CMK (cell line): Measurements from ENCODE around the gene CACNG5.

Experiments used
- DNase-seq: peaks from one replicate; pipeline ENCODE4 v3.0.0-alpha.2; 2010; ENCODE audit warnings: low read depth

CACNG5 gene

GRCh38 chr17:66834919-66835454 is at the start of gene CACNG5:
TSS of gene CACNG5 (plus strand) at chr17:66835117. CDS start at chr17:66877333, 42,216 bp downstream.
- no peak for DNase-seq

DNA sequence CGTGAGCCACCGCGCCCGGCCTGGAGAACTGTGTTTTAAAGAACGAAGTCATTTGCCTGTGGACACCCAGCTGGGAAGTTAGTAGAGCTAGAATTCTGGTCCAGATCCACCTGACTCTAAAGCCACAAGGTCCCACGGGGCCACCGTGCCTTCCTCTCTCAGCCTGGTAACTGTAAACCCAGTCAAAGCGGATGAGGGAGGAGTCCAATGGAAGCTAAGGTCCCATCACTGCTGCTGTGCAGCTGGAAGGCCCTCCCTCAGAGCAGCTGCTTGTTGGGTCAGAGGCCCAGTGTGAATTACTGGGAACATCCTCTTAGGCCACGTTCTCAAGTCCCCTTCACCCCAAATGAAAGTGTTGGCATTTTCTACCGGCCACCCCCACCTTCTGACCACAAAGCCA is 48.8 kb upstream of the CACNG5 start:
- DNase-seq: no peak

DNA sequence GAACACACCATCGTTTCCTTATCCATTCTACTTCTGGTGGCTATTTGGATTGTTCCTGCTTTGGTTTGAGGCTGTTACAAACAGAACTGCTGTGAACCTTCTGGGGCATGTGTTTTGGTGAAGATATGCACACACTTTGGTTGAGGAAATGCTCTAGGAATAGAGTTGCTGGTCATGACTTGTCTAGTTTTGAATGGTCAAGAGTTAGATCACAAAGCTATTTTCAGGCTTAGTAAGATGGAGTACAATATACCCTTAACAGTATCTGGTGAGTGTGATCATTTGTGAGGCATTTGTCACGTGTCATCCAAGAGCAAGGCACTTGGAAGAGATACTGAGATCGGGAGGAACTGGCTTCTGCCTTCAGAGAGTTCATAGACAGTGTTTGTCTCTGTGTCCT is 47.0 kb upstream of the CACNG5 start:
- no peak for DNase-seq

DNA sequence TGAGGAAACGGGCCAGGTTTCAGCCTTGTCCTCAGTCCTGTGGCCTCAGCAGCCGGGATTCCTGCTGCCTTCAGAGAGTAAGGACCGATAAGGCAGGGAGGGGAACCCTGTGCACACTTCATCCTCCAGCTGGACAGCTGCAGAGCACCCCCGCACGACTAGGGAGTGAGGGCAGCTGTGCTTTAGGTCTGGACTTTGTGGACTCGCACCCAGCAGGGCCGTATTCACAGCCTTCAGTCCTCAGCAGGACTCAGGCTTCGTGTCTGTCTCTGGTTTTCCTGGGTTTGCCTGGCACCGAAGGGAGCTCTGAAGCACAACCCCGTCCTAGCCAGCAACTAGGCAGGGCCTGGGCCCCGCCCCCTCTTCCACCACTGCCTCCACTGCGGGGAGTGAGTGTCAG is 45.8 kb upstream of the CACNG5 start:
- DNase-seq: no peak

DNA sequence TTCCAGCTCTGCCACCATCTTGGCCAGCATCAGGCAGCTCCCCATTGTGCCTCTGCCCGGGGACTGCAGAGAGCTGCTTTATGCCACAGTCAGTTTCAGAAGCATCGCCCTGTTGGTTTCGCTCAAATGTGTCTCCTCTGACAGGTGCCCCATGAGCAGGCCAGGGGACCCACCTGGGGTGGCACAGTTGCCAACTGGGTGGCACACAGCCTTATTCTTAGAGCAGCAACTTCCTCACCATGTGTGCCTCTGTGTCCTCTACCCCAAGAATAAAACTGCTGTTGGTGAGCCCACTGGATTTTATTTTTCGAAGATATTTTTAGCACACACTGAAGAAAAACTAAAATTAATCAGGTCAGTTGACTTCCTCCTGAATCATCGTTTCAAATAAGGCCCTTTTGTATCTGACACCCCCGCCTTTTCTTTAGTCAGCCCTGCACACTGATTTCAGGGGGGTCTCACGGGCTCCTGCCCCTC is 44.9 kb upstream of the CACNG5 start:
- DNase-seq: no peak

DNA sequence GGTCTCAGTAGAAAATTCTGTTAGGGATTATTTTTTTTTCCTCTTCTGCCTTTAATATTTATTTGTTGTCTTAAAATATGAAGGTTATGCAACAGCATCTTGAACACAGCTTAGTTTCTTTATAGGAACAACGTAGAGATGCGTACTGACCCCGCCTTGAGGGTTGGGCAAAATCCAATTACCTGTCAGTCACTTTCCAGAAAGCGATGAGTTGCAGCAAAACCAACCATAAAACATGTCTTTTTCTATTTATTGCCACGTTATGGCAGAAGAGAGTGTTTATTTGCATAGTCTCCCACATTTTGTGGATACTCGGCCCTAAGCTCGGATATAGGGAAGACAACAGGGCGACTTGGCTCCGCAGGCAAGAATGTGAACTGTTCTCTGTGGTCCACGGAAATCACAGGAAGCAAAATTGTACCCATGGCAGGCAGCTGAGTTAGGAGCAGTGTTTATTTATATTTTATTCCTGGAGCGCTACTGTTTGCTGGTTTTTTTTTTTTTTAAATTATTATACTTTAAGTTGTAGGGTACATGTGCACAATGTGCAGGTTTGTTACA is 44.3 kb upstream of the CACNG5 start:
- DNase-seq: no peak

DNA sequence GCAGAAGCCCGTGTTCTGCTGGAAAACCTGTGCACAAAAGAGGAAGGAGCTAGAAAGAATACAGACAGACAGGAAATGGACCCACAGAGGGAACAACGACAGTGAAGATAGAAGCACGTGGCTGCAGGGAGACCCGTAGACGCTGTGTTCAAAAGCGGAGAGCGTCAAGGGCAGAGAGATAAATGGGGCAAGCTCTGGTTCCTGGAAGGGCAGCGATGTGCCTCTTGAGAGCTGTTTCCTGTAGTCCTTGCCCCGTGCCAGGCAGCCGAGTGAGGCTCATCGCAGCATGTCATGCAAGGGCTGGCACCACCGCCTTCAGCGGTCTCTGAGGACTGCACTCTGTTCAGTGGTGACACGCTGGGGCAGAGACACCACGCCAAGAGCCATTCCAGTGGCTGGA is 43.6 kb upstream of the CACNG5 start:
- no peak for DNase-seq

DNA sequence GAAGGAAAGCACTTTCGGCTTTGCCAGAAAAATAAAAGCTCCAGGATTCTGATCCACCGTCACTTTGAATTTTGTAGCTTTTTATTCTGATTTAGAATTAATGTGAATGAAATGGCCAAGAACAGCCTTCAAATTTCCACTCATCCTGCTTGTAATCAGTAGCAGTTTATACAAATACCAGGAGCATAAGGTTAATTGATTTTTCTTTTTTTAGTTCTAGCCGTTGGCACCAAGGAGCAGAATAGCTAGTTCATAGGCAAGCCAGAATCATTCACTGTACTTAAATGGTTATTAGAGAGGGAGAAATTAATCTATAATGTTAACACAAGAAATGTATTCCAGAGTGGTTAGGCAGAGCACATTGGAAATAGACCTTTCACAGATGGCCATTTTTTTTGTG is 41.1 kb upstream of the CACNG5 start:
- no peak for DNase-seq

GRCh38 chr17:66795486-66795885 is 39.4 kb upstream of the CACNG5 start:
- DNase-seq: no peak

DNA sequence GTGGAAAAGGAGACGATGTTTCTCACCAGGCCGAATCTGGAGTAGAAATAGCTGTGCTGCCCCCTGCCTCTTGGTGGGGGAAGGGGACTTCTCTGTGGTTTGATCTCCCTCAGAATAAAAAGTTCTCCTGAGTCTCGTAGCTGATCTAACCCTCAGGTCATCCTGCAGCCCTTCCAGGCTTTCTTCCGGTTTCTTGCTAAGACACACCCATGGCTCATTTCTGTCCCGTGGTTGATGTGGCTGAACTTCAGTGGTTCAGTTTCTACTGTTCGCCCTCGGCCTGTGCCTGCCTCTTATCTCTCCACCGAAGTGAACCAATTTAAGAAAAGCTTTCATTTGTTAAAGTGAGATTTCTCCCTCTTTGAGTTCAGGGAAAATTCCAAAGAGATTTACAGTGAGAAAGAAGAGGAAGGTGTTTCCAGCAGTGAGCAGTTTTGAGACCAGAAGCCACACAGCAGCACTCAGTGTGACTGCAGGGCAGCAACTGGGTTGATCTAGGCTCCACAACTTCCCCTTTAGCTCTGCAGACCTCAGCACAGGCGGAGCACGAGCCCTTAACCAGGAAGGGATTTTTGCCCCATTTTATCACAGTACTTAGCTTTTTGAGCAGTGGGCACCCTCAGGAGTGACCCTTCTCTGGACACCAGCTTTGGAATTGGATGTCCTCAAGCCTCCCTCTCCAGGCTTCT is 34.9 kb upstream of the CACNG5 start:
- no peak for DNase-seq

DNA sequence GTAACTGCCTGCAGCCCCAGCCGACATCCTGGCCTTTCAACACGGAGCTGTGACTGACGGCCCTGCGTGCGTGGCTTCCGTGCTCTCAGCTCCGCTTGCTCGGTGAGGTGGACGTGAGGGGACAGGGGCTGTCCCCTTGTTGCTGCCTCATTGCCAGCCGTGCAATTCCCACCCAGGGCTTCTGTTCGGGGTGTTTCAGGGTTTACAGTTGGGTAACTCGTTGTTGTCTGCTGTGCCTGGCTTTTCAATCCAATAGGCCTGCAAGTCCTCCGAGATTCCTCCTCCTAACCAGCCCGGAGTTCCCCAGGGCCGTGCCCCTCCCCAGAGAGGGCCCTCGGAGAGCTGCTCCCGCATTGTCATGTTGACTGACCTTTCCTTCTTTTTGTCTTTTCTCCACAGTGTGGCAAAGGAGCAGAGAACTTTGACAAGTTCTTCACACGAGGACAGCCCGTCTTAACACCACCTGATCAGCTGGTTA is 31.4 kb upstream of the CACNG5 start:
- DNase-seq: no peak

GRCh38 chr17:66805567-66805966 is 29.4 kb upstream of the CACNG5 start:
- no peak for DNase-seq

DNA sequence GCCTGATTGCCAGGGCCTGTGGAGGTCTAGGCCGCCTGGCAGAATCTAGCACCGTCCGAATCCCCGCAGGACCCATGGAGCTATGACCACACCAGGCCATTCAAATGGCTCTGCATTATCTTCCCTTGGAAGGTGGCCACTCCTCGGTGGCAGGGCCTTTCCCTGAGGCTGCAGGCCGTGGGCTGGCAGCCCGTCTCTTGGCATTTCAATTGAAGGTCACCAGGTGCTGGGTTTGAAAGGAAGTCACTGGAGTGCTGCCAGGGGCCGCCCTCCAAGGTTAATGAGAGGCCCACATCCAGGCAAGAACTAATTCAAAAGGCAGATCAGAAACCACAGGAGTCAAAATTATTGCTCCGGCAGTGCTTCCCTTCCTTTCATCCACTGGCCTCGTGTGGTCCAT is 27.7 kb upstream of the CACNG5 start:
- no peak for DNase-seq

GRCh38 chr17:66809408-66809807 is 25.5 kb upstream of the CACNG5 start:
- DNase-seq: no peak

DNA sequence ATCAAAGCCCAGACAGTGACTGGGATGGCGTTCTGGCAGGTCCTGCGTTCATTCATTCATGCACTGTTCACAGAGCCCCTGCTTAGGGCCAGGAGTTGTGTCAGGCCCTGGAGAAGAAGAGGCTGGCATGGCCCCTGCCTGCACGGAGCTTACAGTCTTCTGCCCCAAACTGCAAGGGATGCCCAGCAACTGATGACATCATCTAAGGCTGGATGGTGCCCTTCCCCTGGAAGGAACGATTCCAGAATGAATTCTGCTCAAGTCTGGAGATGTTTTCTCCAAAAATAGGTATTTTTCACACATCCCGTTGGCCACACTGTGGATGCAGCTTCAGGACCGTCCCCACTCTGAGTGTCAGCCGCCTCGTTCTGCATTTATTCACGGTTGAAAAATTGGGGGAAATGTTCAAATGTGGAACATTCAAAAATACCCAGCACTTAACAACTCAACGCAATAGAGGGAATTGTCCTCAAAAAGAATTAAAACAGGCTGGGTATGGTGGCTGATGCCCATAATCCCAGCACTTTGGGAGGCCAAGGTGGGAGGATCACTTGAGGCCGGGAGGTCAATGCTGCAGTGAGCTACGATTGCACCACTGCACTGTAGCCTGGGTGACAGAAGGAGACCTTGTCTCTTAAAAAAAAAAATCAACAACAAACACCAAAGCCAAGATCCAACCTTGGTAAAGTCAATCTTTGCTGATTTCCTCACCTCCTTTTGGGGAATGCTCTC is 23.8 kb upstream of the CACNG5 start:
- no peak for DNase-seq

DNA sequence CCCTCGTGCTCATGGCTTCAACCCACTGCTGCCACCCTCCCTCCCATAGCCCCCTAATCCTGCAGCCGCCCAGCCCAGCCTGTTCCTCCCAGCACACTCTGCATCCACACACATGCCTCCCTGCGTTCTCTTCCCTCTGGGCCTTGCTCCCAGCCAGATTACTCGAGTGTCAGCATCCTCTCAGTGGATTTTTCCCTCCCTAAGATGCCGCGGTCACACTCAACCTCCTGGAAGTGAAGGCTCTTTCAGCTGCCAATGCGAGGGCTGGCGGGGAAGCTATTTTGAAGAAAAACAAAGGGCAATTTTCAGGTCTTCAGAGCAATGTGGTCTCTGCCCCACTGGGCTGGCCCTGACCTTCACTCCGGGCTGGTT is 23.2 kb upstream of the CACNG5 start:
- no peak for DNase-seq

- no peak for DNase-seq
Measured at GRCh38 chr17:66812571-66812970, 22.3 kb upstream of the CACNG5 start.

- no peak for DNase-seq
Measured at GRCh38 chr17:66813296-66813695, 21.6 kb upstream of the CACNG5 start.

DNA sequence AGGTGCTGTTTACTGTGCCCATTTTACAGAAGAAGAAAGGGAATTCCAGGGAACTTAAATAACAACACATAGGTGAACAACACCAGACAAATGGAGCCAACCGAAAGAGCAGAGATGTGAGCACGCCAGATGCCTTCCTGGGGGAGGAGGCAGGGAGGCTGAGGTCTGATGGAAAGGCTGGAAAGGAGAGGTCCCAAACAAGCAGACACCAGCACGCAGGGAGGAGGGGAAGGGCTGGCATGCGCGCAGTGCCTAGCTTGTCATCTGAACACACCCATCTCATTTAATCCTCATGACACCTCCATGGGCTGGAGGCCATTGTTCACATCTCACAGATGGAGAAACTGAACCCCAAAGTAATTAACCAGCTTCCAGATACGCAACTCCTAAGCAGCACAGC is 20.9 kb upstream of the CACNG5 start:
- no peak for DNase-seq

- no peak for DNase-seq
Measured at GRCh38 chr17:66814570-66814969, 20.3 kb upstream of the CACNG5 start.

DNA sequence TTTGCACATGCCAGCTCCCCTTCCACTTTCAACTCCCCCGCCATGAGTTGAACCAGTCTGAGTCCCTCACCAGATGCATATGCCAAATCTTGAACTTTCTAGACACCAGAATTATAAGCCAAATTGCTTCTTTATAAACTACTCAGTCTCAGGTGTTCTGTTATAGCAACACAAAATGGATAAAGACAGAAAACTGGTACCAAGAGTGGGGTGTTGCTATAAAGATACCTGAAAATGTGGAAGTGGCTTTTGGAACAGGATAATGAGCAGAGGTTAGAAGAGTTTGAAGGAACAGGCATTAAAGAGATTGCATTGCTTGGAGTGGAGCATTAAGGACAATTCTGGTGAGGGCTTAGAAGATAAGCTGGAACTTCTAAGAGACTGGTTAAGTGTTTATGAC is 17.2 kb upstream of the CACNG5 start:
- no peak for DNase-seq

DNA sequence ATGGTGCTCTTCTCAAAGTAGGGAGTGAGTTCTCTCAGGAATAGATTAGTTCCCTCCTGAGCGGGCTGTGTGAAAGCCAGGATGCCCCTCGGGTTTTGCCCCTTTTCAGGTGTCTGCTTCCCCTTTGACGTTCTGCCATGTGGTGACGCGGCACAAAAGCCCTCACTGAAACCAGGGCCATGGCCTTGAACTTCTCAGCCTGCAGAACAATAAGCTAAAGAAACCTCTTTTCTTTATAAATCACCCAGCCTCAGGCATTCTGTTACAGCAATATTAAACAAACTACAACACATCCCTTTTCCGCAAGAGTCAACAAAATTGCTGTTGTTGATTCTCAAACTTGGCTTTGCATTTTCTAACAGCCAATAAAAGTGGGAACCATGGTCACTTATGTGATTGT is 15.5 kb upstream of the CACNG5 start:
- DNase-seq: no peak

DNA sequence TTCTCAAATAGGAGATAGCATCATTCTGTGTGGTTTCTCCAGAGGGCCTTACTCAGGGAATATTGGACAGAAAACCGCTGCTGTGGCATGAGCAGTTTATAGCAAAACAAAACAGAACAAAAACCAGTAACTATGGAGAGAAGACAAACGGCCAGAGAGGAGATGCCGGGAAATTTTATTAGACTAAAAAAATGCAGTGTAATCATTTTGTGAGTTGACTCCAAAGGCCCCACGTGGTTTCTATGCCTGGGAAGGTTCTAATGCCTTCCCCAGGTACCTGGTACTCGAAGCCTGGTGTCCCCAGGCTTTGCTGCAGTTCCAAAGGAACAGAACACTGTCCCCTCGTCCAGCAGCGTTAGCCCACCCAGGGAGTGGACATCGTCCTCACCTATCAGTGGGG is 12.9 kb upstream of the CACNG5 start:
- DNase-seq: no peak
